Endothelial cell of umbilical vein (primary cell): Measurements from ENCODE around the gene APC2. TPM values are rescaled to one million over a fixed set of nuclear protein-coding genes. Genes with fewer than 3 reads are reported as not detected.

Experiments used
- BruUV-seq: library from RNA; stranded (reverse); fragments of 400-500 nt; replicated peaks from 2 replicates; lab custom pipeline; 2021; lab: Mats Ljungman, UMichigan
- CTCF ChIA-PET: fragments of 300-600, 350-600 bp; sonication (Branson Sonifier 250); formaldehyde crosslinking; loops from one replicate; lab custom pipeline; 2021; ENCODE audit warnings: antibody characterized with exemption, inconsistent platforms; lab: Charles Lee
- POLR2A ChIA-PET: fragments of 300-600, 350-600 bp; sonication (Branson Sonifier 250); formaldehyde crosslinking; loops from one replicate; lab custom pipeline; 2021; ENCODE audit warnings: antibody characterized with exemption, inconsistent platforms; lab: Charles Lee
- DNase-seq: peaks from one replicate; pipeline ENCODE4 v3.0.0-alpha.2; 2011; ENCODE audit warnings: low read depth, low spot score
- FAIRE-seq: peaks from 2 replicates; lab custom pipeline; 2011; peaks lifted over from hg19 to GRCh38; lab: Jason Lieb, UNC
- H2AFZ ChIP-seq: 2 replicates; pipeline ENCODE4 v1.6.0; 2012; ENCODE audit warnings: low read depth, low read length, control low read depth, inconsistent platforms
- H3K27ac ChIP-seq: 2 replicates; pipeline ENCODE4 v1.5.1; 2011; ENCODE audit warnings: low read depth, mild to moderate bottlenecking, control low read depth, low read length, moderate library complexity; ENCODE audit not compliant: insufficient read depth
- H3K27me3 ChIP-seq, 2 experiments: 2 replicates each; pipeline versions ENCODE4 v1.6.0 to v1.6.1; 2011; ENCODE audit warnings: low read length in 2 of 2, mixed read lengths in 1 of 2; ENCODE audit not compliant: control insufficient read depth in 2 of 2, insufficient read depth in 2 of 2
- H3K36me3 ChIP-seq, 2 experiments: 2 replicates in 1 of 2; 3 replicates in 1 of 2; pipeline ENCODE4 v1.5.1; 2011; ENCODE audit warnings: low read length in 2 of 2, mild to moderate bottlenecking in 1 of 2, moderate library complexity in 1 of 2; ENCODE audit not compliant: control insufficient read depth in 2 of 2, insufficient read depth in 2 of 2; ENCODE audit errors: extremely low read depth in 1 of 2
- H3K4me1 ChIP-seq: 3 replicates; pipeline ENCODE4 v1.5.1; 2011; ENCODE audit warnings: mild to moderate bottlenecking, low read length; ENCODE audit not compliant: control insufficient read depth, insufficient read depth; ENCODE audit errors: extremely low read depth
- H3K4me2 ChIP-seq: 2 replicates; pipeline ENCODE4 v1.6.1; 2011; ENCODE audit warnings: low read length, control low read depth, mixed read lengths; ENCODE audit not compliant: insufficient read depth
- H3K4me3 ChIP-seq, 3 experiments: fragments of 200-600 bp in 1 of 3; sonication (generic), shearing (Covaris generic) in 1 of 3; replicated peaks in 1 of 3; 2 replicates each; pipeline ENCODE4 v1.5.1; 2011 to 2016; ENCODE audit warnings: control low read depth in 3 of 3, low read length in 3 of 3, mild to moderate bottlenecking in 2 of 3, inconsistent platforms in 1 of 3, low read depth in 1 of 3, moderate library complexity in 1 of 3; ENCODE audit not compliant: insufficient read depth in 1 of 3
- H3K79me2 ChIP-seq: 2 replicates; pipeline ENCODE4 v1.6.0; 2012; ENCODE audit warnings: low read length, inconsistent platforms; ENCODE audit not compliant: control insufficient read depth, insufficient read depth
- H3K9ac ChIP-seq: replicated peaks from 2 replicates; pipeline ENCODE3; 2011; ENCODE audit warnings: low read length, control low read depth; ENCODE audit not compliant: insufficient read depth; ENCODE audit errors: extremely low read depth
- H3K9me1 ChIP-seq: replicated peaks from 3 replicates; pipeline ENCODE4 v1.6.0; 2011; ENCODE audit warnings: mild to moderate bottlenecking, low read length; ENCODE audit not compliant: control insufficient read depth, insufficient read depth; ENCODE audit errors: extremely low read depth
- H3K9me3 ChIP-seq: replicated peaks from 2 replicates; pipeline ENCODE4 v1.5.1; 2012; ENCODE audit warnings: low read length, inconsistent platforms; ENCODE audit not compliant: control insufficient read depth, insufficient read depth
- H4K20me1 ChIP-seq: replicated peaks from 2 replicates; pipeline ENCODE3; 2011; ENCODE audit warnings: mild to moderate bottlenecking, low read length; ENCODE audit not compliant: control insufficient read depth, insufficient read depth; ENCODE audit errors: extremely low read depth
- EZH2 ChIP-seq: IDR thresholded peaks from 2 replicates; pipeline ENCODE4 v1.6.1; 2012; ENCODE audit warnings: borderline replicate concordance, low read depth, mild to moderate bottlenecking, moderate library complexity, low read length, inconsistent platforms; ENCODE audit not compliant: severe bottlenecking
- FOS ChIP-seq: IDR thresholded peaks from 2 replicates; pipeline ENCODE4 v1.6.1; 2011; ENCODE audit warnings: mild to moderate bottlenecking, low read length, moderate library complexity, borderline replicate concordance; ENCODE audit not compliant: insufficient read depth
- GATA2 ChIP-seq: IDR thresholded peaks from 2 replicates; pipeline ENCODE4 v1.7.0; 2011; ENCODE audit warnings: low read depth, mild to moderate bottlenecking, moderate library complexity, mixed read lengths, low read length; ENCODE audit not compliant: insufficient read length, insufficient read depth
- JUN ChIP-seq: IDR thresholded peaks from 2 replicates; pipeline ENCODE4 v1.6.1; 2011; ENCODE audit warnings: borderline replicate concordance, low read depth; ENCODE audit not compliant: insufficient read length, insufficient read depth
- MYC ChIP-seq: IDR thresholded peaks from one replicate; pipeline ENCODE4 v1.6.1; 2011; ENCODE audit warnings: mild to moderate bottlenecking, low read depth, low read length
- POLR2A ChIP-seq: IDR thresholded peaks from 2 replicates; pipeline ENCODE4 v1.6.1; 2012; ENCODE audit warnings: low read depth, mild to moderate bottlenecking, control low read depth, low read length
- dilution Hi-C: fragments of 300-500 bp; cut with MboI; formaldehyde crosslinking; loops from one replicate; pipeline ENCODE4 v1.15.0; 2019; ENCODE audit warnings: low sequenced_read_pairs; ENCODE audit not compliant: extremely low pct_ligation_motif_present
- intact Hi-C: fragments of 100-400 bp; cut with micrococcal nuclease; formaldehyde crosslinking; loops from one replicate; pipeline ENCODE4 v1.10.0; 2022
- polyA plus RNA-seq, 4 experiments: library from polyadenylated mRNA; depleted of rRNA in 3 of 4; stranded (reverse) in 3 of 4; unstranded in 1 of 4; fragments of >200 nt; gene quantifications; 2 replicates each; pipeline versions ENCODE4 v1.2.1 to v1.2.3, GENCODE V29; 2011 to 2012; ENCODE audit warnings: missing spikeins in 1 of 4
- total RNA-seq: library from RNA; stranded (reverse); gene quantifications from 2 replicates; pipeline ENCODE4 v1.2.3, GENCODE V29; 2021
- TF ChIP-seq, protein P1 (sequence below): IDR thresholded peaks from 2 replicates; pipeline ENCODE4 v1.6.1; 2011; ENCODE audit not compliant: insufficient read depth, insufficient read length

Gene APC2
- total and polyA plus RNA-seq, 2 donors (not counting 3 experiments of a cell fraction or from before 2014, with no cell fraction given): 0.01 to 0.04 TPM

DNA sequence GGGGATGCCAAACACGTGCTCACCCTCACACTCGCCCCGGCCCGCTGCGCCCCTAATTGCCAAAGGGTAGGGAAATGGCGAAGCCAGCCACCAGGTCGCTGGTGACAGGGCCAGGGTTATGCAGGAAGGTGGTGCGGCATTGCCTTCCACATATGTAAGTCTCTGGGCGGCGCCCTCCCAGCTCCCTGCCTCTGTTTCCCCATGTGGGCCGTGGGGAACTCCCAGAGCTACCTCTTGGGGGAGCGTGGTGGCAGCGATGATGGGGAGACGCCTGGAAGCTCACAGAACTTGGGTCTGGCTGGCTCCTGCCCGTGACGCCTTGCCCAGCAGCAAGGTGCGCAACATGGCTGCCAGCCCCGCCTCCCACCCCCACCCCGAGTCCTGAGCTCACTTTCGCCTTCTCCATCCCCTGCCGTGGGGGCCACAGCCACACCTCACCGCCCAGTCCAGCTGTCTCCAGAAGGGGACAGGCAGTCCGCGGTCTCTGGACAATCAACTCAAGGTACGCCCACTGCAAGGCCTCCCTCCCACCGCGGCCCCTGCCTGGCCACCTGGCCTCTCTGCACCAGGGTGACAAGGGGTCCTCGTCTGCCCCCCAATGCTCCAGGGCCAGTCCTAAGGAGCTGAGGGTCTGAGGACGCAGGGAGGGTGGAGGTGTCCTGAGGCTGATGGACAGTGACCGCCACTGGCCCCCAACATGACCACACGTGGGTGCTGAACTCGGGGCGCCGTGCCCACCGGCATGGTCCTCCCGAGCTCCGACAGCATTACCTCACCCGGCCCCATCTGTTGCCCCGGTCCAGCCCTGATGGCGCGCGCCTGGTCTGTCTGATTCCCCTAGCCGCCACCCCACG is 22.5 kb downstream of the APC2 start:
- no peaks in the 10 kb centered on the region for H3K79me2 ChIP-seq
- H3K4me3 ChIP-seq: no peak overlapping the region
- H3K9me3 ChIP-seq: no peaks in the 10 kb centered on the region
- no peak overlapping the region for H3K4me2 ChIP-seq
- no peaks in the 10 kb centered on the region for H4K20me1 ChIP-seq
- no peak overlapping the region for H3K9ac ChIP-seq
- intact Hi-C loops: no loop called here
- no peak overlapping the region for H2AFZ ChIP-seq
- peaks cover 28 to 57% of the 10 kb centered on the region in 2 experiments for H3K27me3 ChIP-seq
- ChIA-PET CTCF (interaction anchor here (1.2 to 1.8 kb wide), 3 partner anchors 13 to 74 kb away, joined by 3 to 6 read pairs (median 4); no protein-coding TSS in a partner anchor), POLR2A (no interaction called here)
- DNase-seq: no peak
- peak; percentile 3 for TF ChIP-seq POLR2A
- no peak for TF ChIP-seq EZH2
- no peak for TF ChIP-seq GATA2
- TF ChIP-seq JUN: no peak
- H3K27ac ChIP-seq: no peak overlapping the region
- H3K9me1 ChIP-seq: no peaks in the 10 kb centered on the region
- peaks cover 0 to 3% of the 10 kb centered on the region in 2 experiments for H3K36me3 ChIP-seq
- FAIRE-seq: no peak
- H3K4me1 ChIP-seq: peaks cover 5% of the 10 kb centered on the region
- dilution Hi-C loops: no loop called here
- no TSS peak for BruUV-seq

DNA sequence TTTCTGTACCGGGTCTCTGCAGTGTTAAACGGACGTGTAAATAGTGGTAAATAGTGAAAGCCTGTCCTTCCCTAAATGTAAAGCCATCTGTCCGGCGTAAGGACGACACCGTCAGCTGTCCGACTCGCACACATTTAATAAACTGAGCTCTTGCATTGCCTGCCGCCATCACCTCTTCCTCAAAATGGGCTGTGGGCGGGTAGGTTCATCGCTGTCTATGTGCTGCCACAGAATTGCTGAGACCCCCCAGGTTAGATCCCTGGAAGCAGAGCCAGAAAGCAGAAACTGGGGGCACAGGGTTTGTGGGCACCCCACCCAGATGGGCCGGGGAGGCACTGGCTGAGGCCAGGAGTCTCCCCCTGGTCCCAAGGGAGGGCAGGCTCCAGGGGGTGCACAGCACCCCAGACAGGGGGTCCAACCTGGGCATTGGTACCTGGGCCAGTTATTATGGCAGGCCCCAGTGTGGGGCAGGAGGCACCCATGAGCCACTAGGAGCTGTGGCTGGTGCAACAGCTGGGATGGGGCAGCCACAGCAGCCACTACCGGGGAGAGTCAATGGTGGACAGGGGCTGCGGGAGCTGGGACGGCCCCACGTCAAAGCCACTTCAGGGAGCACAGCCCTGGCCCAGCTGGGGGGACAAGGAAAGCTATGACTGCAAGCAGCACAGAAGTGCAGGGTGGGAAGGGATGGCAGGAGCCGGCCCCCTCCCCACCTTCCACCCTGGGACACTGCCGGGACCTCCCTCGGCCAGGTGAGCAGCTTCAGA is 23.3 kb downstream of the APC2 start:
- Histone ChIP-seq H3K4me2 (no peak overlapping the region), H4K20me1 (no peaks in the 10 kb centered on the region), H3K9me1 (no peaks in the 10 kb centered on the region), H3K9ac (no peak overlapping the region), H3K36me3 (peaks cover 0 to 3% of the 10 kb centered on the region in 2 experiments), H3K27me3 (peaks cover 25 to 49% of the 10 kb centered on the region in 2 experiments), H3K79me2 (no peaks in the 10 kb centered on the region), H3K4me3 (no peak overlapping the region), H3K4me1 (peaks cover 9% of the 10 kb centered on the region), H3K27ac (no peak overlapping the region), H2AFZ (no peak overlapping the region), H3K9me3 (no peaks in the 10 kb centered on the region)
- dilution Hi-C loops: no loop called here
- intact Hi-C loops: no loop called here
- no peak for TF ChIP-seq MYC
- TF ChIP-seq, protein P1, sequence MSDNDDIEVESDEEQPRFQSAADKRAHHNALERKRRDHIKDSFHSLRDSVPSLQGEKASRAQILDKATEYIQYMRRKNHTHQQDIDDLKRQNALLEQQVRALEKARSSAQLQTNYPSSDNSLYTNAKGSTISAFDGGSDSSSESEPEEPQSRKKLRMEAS: no peak
- no peak for TF ChIP-seq FOS
- no TSS peak for BruUV-seq
- no peak for FAIRE-seq
- CTCF ChIA-PET: interaction anchor here (0.9 to 1.5 kb wide), 4 partner anchors 14 to 29 kb away, joined by 3 to 5 read pairs (median 3); no protein-coding TSS in a partner anchor
- no peak for DNase-seq
- POLR2A ChIA-PET: no interaction called here
